H9 (cell line): ENCODE data around the gene FLT1. TPM values are rescaled to one million over a fixed set of nuclear protein-coding genes. Genes with fewer than 3 reads are reported as not detected.

Experiments
- DNase-seq: peaks from one replicate; pipeline ENCODE4 v3.0.0-alpha.2; 2017
- H2AFZ ChIP-seq: one replicate; pipeline ENCODE4 v1.6.1; 2013; ENCODE audit warnings: mild to moderate bottlenecking, low read length, control low read depth, moderate library complexity
- H2AK5ac ChIP-seq: 2 replicates; pipeline ENCODE4 v1.6.1; 2013; ENCODE audit warnings: low read length, control low read depth, mixed read lengths; ENCODE audit not compliant: insufficient read length
- H2BK120ac ChIP-seq: one replicate; pipeline ENCODE4 v1.6.1; 2013; ENCODE audit warnings: low read depth, mild to moderate bottlenecking, low read length, control low read depth, inconsistent platforms; ENCODE audit not compliant: poor library complexity, severe bottlenecking
- H2BK12ac ChIP-seq: 2 replicates; pipeline ENCODE4 v1.6.1; 2013; ENCODE audit warnings: low read length, control low read depth, mixed read lengths, low read depth; ENCODE audit not compliant: insufficient read length
- H2BK15ac ChIP-seq: 2 replicates; pipeline ENCODE4 v1.6.1; 2013; ENCODE audit warnings: low read depth, low read length, control low read depth
- H2BK20ac ChIP-seq: one replicate; pipeline ENCODE4 v1.6.1; 2013; ENCODE audit warnings: low read depth, mild to moderate bottlenecking, low read length, control low read depth, inconsistent platforms; ENCODE audit not compliant: poor library complexity, severe bottlenecking
- H2BK5ac ChIP-seq: 2 replicates; pipeline ENCODE4 v1.6.1; 2013; ENCODE audit warnings: low read length, control low read depth, mixed read lengths; ENCODE audit not compliant: insufficient read length
- H3K14ac ChIP-seq: 2 replicates; pipeline ENCODE4 v1.6.1; 2013; ENCODE audit warnings: low read length, control low read depth; ENCODE audit not compliant: insufficient read depth
- H3K18ac ChIP-seq: 2 replicates; pipeline ENCODE4 v1.6.1; 2013; ENCODE audit warnings: low read depth, mild to moderate bottlenecking, mixed read lengths, low read length, control low read depth; ENCODE audit not compliant: insufficient read length
- H3K23ac ChIP-seq: 2 replicates; pipeline ENCODE4 v1.6.1; 2013; ENCODE audit warnings: low read length, control low read depth, mixed read lengths, low read depth; ENCODE audit not compliant: insufficient read length
- H3K23me2 ChIP-seq: 2 replicates; pipeline ENCODE4 v1.6.1; 2013; ENCODE audit warnings: low read depth, mild to moderate bottlenecking, mixed read lengths, low read length, control low read depth; ENCODE audit not compliant: insufficient read length, poor library complexity, severe bottlenecking
- H3K27ac ChIP-seq: 2 replicates; pipeline ENCODE4 v1.5.1; 2013; ENCODE audit warnings: low read length, control low read depth, mixed read lengths, low read depth; ENCODE audit not compliant: insufficient read length
- H3K27me3 ChIP-seq: 2 replicates; pipeline ENCODE4 v1.6.1; 2013; ENCODE audit warnings: low read length, control low read depth, inconsistent platforms; ENCODE audit not compliant: insufficient read depth
- H3K4ac ChIP-seq: 2 replicates; pipeline ENCODE4 v1.6.1; 2013; ENCODE audit warnings: low read depth, mild to moderate bottlenecking, control low read depth, inconsistent platforms, low read length, moderate library complexity
- H3K4me1 ChIP-seq: 2 replicates; pipeline ENCODE4 v1.6.1; 2013; ENCODE audit warnings: low read length, control low read depth, inconsistent platforms; ENCODE audit not compliant: insufficient read depth
- H3K4me2 ChIP-seq: 2 replicates; pipeline ENCODE4 v1.6.1; 2013; ENCODE audit warnings: low read length, control low read depth, mixed read lengths; ENCODE audit not compliant: insufficient read length, insufficient read depth
- H3K56ac ChIP-seq: 2 replicates; pipeline ENCODE4 v1.6.1; 2013; ENCODE audit warnings: low read depth, mild to moderate bottlenecking, mixed read lengths, low read length, control low read depth; ENCODE audit not compliant: insufficient read length
- H3K79me1 ChIP-seq: 2 replicates; pipeline ENCODE4 v1.6.1; 2013; ENCODE audit warnings: low read depth, mild to moderate bottlenecking, moderate library complexity, low read length, control low read depth, inconsistent platforms; ENCODE audit not compliant: insufficient read depth, poor library complexity, severe bottlenecking
- H3K79me2 ChIP-seq: 2 replicates; pipeline ENCODE4 v1.6.1; 2013; ENCODE audit warnings: low read length, control low read depth, inconsistent platforms; ENCODE audit not compliant: insufficient read depth
- H3K9ac ChIP-seq: 2 replicates; pipeline ENCODE4 v1.6.1; 2013; ENCODE audit warnings: low read length, control low read depth, mixed read lengths; ENCODE audit not compliant: insufficient read length; ENCODE audit errors: extremely low read depth
- H3K9me3 ChIP-seq: one replicate; pipeline ENCODE4 v1.6.1; 2013; ENCODE audit warnings: low read depth, low read length, inconsistent platforms; ENCODE audit not compliant: control insufficient read depth
- H3T11ph ChIP-seq: one replicate; pipeline ENCODE4 v1.6.1; 2013; ENCODE audit warnings: mild to moderate bottlenecking, low read length, control low read depth, inconsistent platforms
- H4K20me1 ChIP-seq: one replicate; pipeline ENCODE4 v1.6.1; 2013; ENCODE audit not compliant: control insufficient read depth, insufficient read length, insufficient read depth
- H4K5ac ChIP-seq: 2 replicates; pipeline ENCODE4 v1.6.1; 2013; ENCODE audit warnings: low read depth, mild to moderate bottlenecking, mixed read lengths, low read length, control low read depth; ENCODE audit not compliant: insufficient read length
- H4K8ac ChIP-seq: replicated peaks from 2 replicates; pipeline ENCODE4 v1.6.1; 2013; ENCODE audit warnings: low read length, control low read depth, mixed read lengths, low read depth; ENCODE audit not compliant: insufficient read length
- H4K91ac ChIP-seq: 2 replicates; pipeline ENCODE4 v1.6.1; 2013; ENCODE audit warnings: low read depth, mild to moderate bottlenecking, moderate library complexity, mixed read lengths, low read length, control low read depth; ENCODE audit not compliant: insufficient read length
- H3K27ac Mint-ChIP-seq, 3 experiments: 2 replicates in 2 of 3; 3 replicates in 1 of 3; pipeline ENCODE4 v1.8.0; 2020 to 2021; ENCODE audit warnings: mixed read lengths in 3 of 3, mild to moderate bottlenecking in 1 of 3, moderate library complexity in 1 of 3
- H3K27me3 Mint-ChIP-seq: 2 replicates; pipeline ENCODE4 v1.8.0; 2021; ENCODE audit warnings: low read depth, mild to moderate bottlenecking, moderate library complexity, mixed read lengths
- H3K36me3 Mint-ChIP-seq, 3 experiments: 2 replicates in 2 of 3; 3 replicates in 1 of 3; pipeline ENCODE4 v1.8.0; 2020 to 2021; ENCODE audit warnings: low read depth in 3 of 3, mixed read lengths in 3 of 3; ENCODE audit not compliant: insufficient read depth in 1 of 3
- H3K4me1 Mint-ChIP-seq, 2 experiments: 2 replicates each; pipeline ENCODE4 v1.8.0; 2020; ENCODE audit warnings: mixed read lengths in 2 of 2
- H3K4me3 Mint-ChIP-seq, 2 experiments: 2 replicates in 1 of 2; 3 replicates in 1 of 2; pipeline ENCODE4 v1.8.0; 2020 to 2021; ENCODE audit warnings: mild to moderate bottlenecking in 2 of 2, mixed read lengths in 2 of 2, moderate library complexity in 1 of 2
- H3K9me3 Mint-ChIP-seq, 2 experiments: 2 replicates in 1 of 2; 3 replicates in 1 of 2; pipeline ENCODE4 v1.8.0; 2020; ENCODE audit warnings: mild to moderate bottlenecking in 2 of 2, mixed read lengths in 2 of 2, moderate library complexity in 1 of 2
- WGBS: extraction: QIAGEN DNeasy Blood & Tissue Kit; methylation state at CpG from one replicate; pipeline ENCODE4 v1.1.7; 2013; ENCODE audit warnings: missing lambda C conversion rate, low lambda C conversion rate, mixed read lengths; ENCODE audit not compliant: insufficient read length; ENCODE audit errors: extremely low coverage; 5-methylcytosine and 5-hydroxymethylcytosine counted together
- total RNA-seq: library from RNA; stranded (reverse); gene quantifications from 2 replicates; pipeline ENCODE4 v1.2.1, GENCODE V29; 2021
- TF ChIP-seq, protein P1 (sequence below): fragments of 200-600 bp; sonication (generic); conservative IDR thresholded peaks from 3 replicates; pipeline ENCODE4 v1.8.0; 2021; ENCODE audit warnings: antibody characterized with exemption, mild to moderate bottlenecking

The FLT1 gene
- total RNA-seq, 1 experiment from 2014 or later: 84.1 TPM

DNA sequence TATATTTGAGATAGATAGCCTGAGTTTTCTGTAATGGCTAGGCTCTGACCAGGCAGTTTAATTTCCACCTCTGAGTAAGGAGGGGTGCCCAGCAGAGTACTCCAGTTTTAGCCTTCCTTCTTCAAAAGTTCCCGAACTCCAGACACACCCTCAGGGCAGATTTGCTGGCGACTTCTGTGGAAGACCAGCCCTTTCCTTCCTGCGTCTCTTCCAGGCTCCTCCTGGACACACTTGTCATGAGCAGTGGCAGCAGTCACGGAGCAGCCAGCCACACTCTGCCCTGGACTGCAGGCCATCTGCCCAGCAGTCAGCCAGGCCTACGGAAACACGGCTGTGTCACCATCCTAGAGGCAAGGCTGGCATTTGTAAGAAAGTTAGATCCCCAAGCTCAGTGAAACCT is 6.6 kb upstream of the FLT1 start:
- no peak overlapping the region for H4K8ac ChIP-seq
- WGBS: no CpG with 5 or more reads among the region's 6 CpGs
- no peak overlapping the region for H3K56ac ChIP-seq
- no peak overlapping the region for H2BK120ac ChIP-seq
- no peak overlapping the region for H3K23ac ChIP-seq
- no peaks in the 10 kb centered on the region; a peak in 1 of 5 replicates for H3K9me3 Mint-ChIP-seq
- peaks cover 2% of the 10 kb centered on the region; the same call in 1 of the 2 replicates for H3K79me2 ChIP-seq
- H2BK20ac ChIP-seq: no peak overlapping the region
- peaks cover 14% of the 10 kb centered on the region for H3K27me3 Mint-ChIP-seq
- H3K14ac ChIP-seq: peak overlapping the region; percentile 53; the same call in 1 of the 2 replicates
- no peaks in the 10 kb centered on the region for H3K79me1 ChIP-seq
- no peak overlapping the region for H3K18ac ChIP-seq
- H4K20me1 ChIP-seq: no peaks in the 10 kb centered on the region
- no peaks in the 10 kb centered on the region; a peak in 2 of 7 replicates for H3K36me3 Mint-ChIP-seq
- H3T11ph ChIP-seq: no peak overlapping the region
- 0 out of 2 replicates have a peak overlapping the region, but pooled peaks have one; percentile 92 for H2BK15ac ChIP-seq
- H3K4me3 Mint-ChIP-seq: no peak overlapping the region
- H3K4ac ChIP-seq: no peak overlapping the region
- TF ChIP-seq, protein P1, sequence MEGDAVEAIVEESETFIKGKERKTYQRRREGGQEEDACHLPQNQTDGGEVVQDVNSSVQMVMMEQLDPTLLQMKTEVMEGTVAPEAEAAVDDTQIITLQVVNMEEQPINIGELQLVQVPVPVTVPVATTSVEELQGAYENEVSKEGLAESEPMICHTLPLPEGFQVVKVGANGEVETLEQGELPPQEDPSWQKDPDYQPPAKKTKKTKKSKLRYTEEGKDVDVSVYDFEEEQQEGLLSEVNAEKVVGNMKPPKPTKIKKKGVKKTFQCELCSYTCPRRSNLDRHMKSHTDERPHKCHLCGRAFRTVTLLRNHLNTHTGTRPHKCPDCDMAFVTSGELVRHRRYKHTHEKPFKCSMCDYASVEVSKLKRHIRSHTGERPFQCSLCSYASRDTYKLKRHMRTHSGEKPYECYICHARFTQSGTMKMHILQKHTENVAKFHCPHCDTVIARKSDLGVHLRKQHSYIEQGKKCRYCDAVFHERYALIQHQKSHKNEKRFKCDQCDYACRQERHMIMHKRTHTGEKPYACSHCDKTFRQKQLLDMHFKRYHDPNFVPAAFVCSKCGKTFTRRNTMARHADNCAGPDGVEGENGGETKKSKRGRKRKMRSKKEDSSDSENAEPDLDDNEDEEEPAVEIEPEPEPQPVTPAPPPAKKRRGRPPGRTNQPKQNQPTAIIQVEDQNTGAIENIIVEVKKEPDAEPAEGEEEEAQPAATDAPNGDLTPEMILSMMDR: no peak
- H4K5ac ChIP-seq: no peak overlapping the region
- H3K4me1 Mint-ChIP-seq: peaks cover 26 to 43% of the 10 kb centered on the region in 2 experiments
- H3K23me2 ChIP-seq: peaks cover 2% of the 10 kb centered on the region
- H2AFZ ChIP-seq: no peak overlapping the region
- H4K91ac ChIP-seq: no peak overlapping the region
- H2BK12ac ChIP-seq: no peak overlapping the region
- no peak overlapping the region for H2AK5ac ChIP-seq
- H3K4me2 ChIP-seq: no peak overlapping the region
- H3K27me3 ChIP-seq: no peaks in the 10 kb centered on the region
- H3K27ac ChIP-seq: no peak overlapping the region
- H3K9me3 ChIP-seq: no peaks in the 10 kb centered on the region
- no peak overlapping the region for H3K27ac Mint-ChIP-seq
- no peak for DNase-seq
- H3K4me1 ChIP-seq: peaks cover 7% of the 10 kb centered on the region; the same call in 1 of the 2 replicates
- H3K9ac ChIP-seq: no peak overlapping the region
- no peak overlapping the region for H2BK5ac ChIP-seq
